Measurements from ENCODE around the gene MGP.

DNA sequence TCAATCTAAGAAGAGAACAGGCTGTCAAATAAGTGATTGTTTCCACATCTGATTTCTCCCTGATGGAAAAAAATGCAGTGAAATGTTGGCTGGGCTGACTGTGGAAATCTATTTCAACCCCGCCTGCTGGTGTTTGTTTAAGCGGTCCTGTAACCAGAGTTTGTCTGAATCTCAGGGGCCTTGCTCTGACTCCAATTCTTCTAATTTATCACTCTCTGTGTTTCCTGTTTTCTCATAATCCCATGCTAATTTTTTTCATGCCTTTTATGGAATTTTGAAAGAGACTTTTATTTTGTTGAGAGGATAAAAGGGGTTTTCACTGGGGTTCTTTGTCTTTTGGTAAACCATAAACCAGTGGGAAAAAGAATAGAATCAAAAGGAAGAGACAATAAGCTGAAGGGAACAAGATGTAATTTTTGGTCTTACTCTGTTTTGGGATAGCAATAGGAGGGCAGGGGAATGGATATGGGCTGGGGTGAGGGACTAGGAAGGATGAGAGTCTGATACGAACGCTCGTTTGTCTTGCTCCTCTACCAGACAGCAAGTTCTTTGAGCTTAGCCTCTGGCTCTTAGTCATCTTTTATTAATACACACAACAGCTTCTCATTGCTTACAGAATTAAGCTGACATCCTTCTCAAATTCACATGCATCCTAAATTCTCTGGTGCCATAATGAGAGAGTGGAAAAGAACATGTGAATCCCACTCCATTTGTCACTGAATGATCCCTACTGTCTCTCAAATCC lies 8.0 kb upstream of the MGP start:
- TF ChIP-seq, protein P1, sequence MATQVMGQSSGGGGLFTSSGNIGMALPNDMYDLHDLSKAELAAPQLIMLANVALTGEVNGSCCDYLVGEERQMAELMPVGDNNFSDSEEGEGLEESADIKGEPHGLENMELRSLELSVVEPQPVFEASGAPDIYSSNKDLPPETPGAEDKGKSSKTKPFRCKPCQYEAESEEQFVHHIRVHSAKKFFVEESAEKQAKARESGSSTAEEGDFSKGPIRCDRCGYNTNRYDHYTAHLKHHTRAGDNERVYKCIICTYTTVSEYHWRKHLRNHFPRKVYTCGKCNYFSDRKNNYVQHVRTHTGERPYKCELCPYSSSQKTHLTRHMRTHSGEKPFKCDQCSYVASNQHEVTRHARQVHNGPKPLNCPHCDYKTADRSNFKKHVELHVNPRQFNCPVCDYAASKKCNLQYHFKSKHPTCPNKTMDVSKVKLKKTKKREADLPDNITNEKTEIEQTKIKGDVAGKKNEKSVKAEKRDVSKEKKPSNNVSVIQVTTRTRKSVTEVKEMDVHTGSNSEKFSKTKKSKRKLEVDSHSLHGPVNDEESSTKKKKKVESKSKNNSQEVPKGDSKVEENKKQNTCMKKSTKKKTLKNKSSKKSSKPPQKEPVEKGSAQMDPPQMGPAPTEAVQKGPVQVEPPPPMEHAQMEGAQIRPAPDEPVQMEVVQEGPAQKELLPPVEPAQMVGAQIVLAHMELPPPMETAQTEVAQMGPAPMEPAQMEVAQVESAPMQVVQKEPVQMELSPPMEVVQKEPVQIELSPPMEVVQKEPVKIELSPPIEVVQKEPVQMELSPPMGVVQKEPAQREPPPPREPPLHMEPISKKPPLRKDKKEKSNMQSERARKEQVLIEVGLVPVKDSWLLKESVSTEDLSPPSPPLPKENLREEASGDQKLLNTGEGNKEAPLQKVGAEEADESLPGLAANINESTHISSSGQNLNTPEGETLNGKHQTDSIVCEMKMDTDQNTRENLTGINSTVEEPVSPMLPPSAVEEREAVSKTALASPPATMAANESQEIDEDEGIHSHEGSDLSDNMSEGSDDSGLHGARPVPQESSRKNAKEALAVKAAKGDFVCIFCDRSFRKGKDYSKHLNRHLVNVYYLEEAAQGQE (IDR thresholded peaks at IDR 0.05; ENCODE audit: borderline replicate concordance), result no peak
- TF ChIP-seq TAF1 (IDR thresholded peaks at IDR 0.05; ENCODE audit: low read depth) (no peak), EZH2 (IDR thresholded peaks at IDR 0.05; ENCODE audit: borderline replicate concordance, insufficient read depth, low read length, poor library complexity, severe bottlenecking) (no peak), SMC3 (conservative IDR thresholded peaks at IDR 0.05; ENCODE audit: poor library complexity) (no peak), RAD21 (conservative IDR thresholded peaks at IDR 0.05) (no peak), MXI1 (conservative IDR thresholded peaks at IDR 0.05; ENCODE audit: poor library complexity, severe bottlenecking) (no peak), EP300 (conservative IDR thresholded peaks at IDR 0.05; ENCODE audit: poor library complexity, severe bottlenecking) (no peak), POLR2AphosphoS5 (IDR thresholded peaks at IDR 0.05) (no peak)
- TF ChIP-seq, protein P2, sequence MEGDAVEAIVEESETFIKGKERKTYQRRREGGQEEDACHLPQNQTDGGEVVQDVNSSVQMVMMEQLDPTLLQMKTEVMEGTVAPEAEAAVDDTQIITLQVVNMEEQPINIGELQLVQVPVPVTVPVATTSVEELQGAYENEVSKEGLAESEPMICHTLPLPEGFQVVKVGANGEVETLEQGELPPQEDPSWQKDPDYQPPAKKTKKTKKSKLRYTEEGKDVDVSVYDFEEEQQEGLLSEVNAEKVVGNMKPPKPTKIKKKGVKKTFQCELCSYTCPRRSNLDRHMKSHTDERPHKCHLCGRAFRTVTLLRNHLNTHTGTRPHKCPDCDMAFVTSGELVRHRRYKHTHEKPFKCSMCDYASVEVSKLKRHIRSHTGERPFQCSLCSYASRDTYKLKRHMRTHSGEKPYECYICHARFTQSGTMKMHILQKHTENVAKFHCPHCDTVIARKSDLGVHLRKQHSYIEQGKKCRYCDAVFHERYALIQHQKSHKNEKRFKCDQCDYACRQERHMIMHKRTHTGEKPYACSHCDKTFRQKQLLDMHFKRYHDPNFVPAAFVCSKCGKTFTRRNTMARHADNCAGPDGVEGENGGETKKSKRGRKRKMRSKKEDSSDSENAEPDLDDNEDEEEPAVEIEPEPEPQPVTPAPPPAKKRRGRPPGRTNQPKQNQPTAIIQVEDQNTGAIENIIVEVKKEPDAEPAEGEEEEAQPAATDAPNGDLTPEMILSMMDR (IDR thresholded peaks at IDR 0.05; ENCODE audit: poor library complexity, severe bottlenecking), result no peak
